Measurements from ENCODE around the gene DNAH14.

GRCh38 chr1:225368036-225368552, 438.6 kb downstream of the DNAH14 start:
- TF ChIP-seq, protein P1, sequence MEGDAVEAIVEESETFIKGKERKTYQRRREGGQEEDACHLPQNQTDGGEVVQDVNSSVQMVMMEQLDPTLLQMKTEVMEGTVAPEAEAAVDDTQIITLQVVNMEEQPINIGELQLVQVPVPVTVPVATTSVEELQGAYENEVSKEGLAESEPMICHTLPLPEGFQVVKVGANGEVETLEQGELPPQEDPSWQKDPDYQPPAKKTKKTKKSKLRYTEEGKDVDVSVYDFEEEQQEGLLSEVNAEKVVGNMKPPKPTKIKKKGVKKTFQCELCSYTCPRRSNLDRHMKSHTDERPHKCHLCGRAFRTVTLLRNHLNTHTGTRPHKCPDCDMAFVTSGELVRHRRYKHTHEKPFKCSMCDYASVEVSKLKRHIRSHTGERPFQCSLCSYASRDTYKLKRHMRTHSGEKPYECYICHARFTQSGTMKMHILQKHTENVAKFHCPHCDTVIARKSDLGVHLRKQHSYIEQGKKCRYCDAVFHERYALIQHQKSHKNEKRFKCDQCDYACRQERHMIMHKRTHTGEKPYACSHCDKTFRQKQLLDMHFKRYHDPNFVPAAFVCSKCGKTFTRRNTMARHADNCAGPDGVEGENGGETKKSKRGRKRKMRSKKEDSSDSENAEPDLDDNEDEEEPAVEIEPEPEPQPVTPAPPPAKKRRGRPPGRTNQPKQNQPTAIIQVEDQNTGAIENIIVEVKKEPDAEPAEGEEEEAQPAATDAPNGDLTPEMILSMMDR (IDR thresholded peaks at IDR 0.05): no peak
- TF ChIP-seq POLR2A (IDR thresholded peaks at IDR 0.05): no peak

Measured in adrenal gland (tissue), 5 donors.